ENCODE results near the gene CYSLTR2.

DNA sequence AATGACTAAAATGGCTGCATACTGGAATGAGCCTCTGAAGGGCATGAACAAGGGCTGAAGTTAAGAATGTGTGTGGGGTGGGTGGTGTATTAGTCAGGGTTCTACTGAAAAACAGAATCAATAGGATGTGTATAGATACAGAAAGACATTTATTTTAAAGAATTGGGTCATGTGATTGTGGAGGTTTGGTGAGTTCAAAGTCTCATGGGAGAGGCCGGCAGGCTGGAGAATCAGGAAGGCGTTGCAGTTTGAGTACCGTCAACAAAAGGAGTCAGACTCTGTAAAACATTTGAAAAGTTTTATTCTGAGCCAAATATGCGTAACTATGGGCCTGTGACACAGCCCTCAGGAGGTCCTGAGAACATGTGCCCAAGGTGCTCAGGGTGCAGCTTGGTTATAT is 24.5 kb upstream of the CYSLTR2 start:
- TF ChIP-seq, protein P1, sequence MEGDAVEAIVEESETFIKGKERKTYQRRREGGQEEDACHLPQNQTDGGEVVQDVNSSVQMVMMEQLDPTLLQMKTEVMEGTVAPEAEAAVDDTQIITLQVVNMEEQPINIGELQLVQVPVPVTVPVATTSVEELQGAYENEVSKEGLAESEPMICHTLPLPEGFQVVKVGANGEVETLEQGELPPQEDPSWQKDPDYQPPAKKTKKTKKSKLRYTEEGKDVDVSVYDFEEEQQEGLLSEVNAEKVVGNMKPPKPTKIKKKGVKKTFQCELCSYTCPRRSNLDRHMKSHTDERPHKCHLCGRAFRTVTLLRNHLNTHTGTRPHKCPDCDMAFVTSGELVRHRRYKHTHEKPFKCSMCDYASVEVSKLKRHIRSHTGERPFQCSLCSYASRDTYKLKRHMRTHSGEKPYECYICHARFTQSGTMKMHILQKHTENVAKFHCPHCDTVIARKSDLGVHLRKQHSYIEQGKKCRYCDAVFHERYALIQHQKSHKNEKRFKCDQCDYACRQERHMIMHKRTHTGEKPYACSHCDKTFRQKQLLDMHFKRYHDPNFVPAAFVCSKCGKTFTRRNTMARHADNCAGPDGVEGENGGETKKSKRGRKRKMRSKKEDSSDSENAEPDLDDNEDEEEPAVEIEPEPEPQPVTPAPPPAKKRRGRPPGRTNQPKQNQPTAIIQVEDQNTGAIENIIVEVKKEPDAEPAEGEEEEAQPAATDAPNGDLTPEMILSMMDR (IDR thresholded peaks at IDR 0.05; ENCODE audit: poor library complexity) = no peak
- TF ChIP-seq EZH2 (IDR thresholded peaks at IDR 0.05; ENCODE audit: borderline replicate concordance) (no peak), EZH2phosphoT487 (IDR thresholded peaks at IDR 0.05; ENCODE audit: low read depth, severe bottlenecking, unreplicated experiment) (no peak)
